ENCODE data around the gene MRPL39.

GRCh38 chr21:25640202-25640942 lies 33.1 kb upstream of the MRPL39 start:
- TF ChIP-seq, protein P1, sequence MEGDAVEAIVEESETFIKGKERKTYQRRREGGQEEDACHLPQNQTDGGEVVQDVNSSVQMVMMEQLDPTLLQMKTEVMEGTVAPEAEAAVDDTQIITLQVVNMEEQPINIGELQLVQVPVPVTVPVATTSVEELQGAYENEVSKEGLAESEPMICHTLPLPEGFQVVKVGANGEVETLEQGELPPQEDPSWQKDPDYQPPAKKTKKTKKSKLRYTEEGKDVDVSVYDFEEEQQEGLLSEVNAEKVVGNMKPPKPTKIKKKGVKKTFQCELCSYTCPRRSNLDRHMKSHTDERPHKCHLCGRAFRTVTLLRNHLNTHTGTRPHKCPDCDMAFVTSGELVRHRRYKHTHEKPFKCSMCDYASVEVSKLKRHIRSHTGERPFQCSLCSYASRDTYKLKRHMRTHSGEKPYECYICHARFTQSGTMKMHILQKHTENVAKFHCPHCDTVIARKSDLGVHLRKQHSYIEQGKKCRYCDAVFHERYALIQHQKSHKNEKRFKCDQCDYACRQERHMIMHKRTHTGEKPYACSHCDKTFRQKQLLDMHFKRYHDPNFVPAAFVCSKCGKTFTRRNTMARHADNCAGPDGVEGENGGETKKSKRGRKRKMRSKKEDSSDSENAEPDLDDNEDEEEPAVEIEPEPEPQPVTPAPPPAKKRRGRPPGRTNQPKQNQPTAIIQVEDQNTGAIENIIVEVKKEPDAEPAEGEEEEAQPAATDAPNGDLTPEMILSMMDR (conservative IDR thresholded peaks at IDR 0.05; ENCODE audit: low read depth, low read length), result no peak
- no peak for TF ChIP-seq USF2 (IDR thresholded peaks at IDR 0.05; ENCODE audit: low read depth, low read length)
- TF ChIP-seq, protein P2, sequence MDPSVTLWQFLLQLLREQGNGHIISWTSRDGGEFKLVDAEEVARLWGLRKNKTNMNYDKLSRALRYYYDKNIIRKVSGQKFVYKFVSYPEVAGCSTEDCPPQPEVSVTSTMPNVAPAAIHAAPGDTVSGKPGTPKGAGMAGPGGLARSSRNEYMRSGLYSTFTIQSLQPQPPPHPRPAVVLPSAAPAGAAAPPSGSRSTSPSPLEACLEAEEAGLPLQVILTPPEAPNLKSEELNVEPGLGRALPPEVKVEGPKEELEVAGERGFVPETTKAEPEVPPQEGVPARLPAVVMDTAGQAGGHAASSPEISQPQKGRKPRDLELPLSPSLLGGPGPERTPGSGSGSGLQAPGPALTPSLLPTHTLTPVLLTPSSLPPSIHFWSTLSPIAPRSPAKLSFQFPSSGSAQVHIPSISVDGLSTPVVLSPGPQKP (IDR thresholded peaks at IDR 0.05; ENCODE audit: borderline replicate concordance, low read depth, low read length), result no peak
- no peak for TF ChIP-seq BHLHE40 (IDR thresholded peaks at IDR 0.05; ENCODE audit: low read depth, low read length)
- TF ChIP-seq POLR2A (IDR thresholded peaks at IDR 0.05; ENCODE audit: low read depth, low read length), result no peak
- TF ChIP-seq SMC3 (IDR thresholded peaks at IDR 0.05; ENCODE audit: low read depth, low read length), result no peak
